Activated CD8-positive, alpha-beta T cell treated with anti-CD3 and anti-CD28 coated beads, Interleukin-2, amount 10 ng/mL, durations not matched to agents 7 days and 5 days (primary cell): ENCODE data around the gene C2CD3. TPM values are rescaled to one million over a fixed set of nuclear protein-coding genes. Genes with fewer than 3 reads are reported as not detected.

Source experiments
- ATAC-seq: fragments of 150-1000 bp; cut with Tn5 transposase; one replicate; pipeline ENCODE4 v1.10.0; 2021; ENCODE audit warnings: moderate library complexity
- CTCF ChIA-PET: fragments of 350-600 bp; sonication (Branson Sonifier 250); formaldehyde crosslinking; loops from one replicate; lab custom pipeline; 2021; ENCODE audit warnings: antibody characterized with exemption; lab: Charles Lee
- POLR2A ChIA-PET: fragments of 350-600 bp; sonication (Branson Sonifier 250); formaldehyde crosslinking; loops from one replicate; lab custom pipeline; 2021; ENCODE audit warnings: antibody characterized with exemption; lab: Charles Lee
- DNase-seq: peaks from one replicate; pipeline ENCODE4 v3.0.0-alpha.2; 2020
- H3K27ac Mint-ChIP-seq: one replicate; pipeline ENCODE4 v1.8.0; 2021; ENCODE audit warnings: mild to moderate bottlenecking, mixed read lengths
- H3K27me3 Mint-ChIP-seq: one replicate; pipeline ENCODE4 v1.8.0; 2021; ENCODE audit warnings: low read depth, mixed read lengths
- H3K36me3 Mint-ChIP-seq: one replicate; pipeline ENCODE4 v1.8.0; 2021; ENCODE audit warnings: low read depth, mixed read lengths
- H3K4me1 Mint-ChIP-seq: one replicate; pipeline ENCODE4 v1.8.0; 2021; ENCODE audit warnings: low read depth, mixed read lengths
- H3K4me3 Mint-ChIP-seq: one replicate; pipeline ENCODE4 v1.8.0; 2021; ENCODE audit warnings: mild to moderate bottlenecking, mixed read lengths
- H3K9me3 Mint-ChIP-seq: one replicate; pipeline ENCODE4 v1.8.0; 2022; ENCODE audit warnings: mixed read lengths; ENCODE audit not compliant: insufficient read depth
- total RNA-seq, 2 experiments: library from RNA; stranded (reverse); gene quantifications; one replicate each; pipeline ENCODE4 v1.2.3, GENCODE V29; 2021

Gene C2CD3
- total RNA-seq, 2 experiments from 2014 or later: 36.0 to 44.2 TPM

DNA sequence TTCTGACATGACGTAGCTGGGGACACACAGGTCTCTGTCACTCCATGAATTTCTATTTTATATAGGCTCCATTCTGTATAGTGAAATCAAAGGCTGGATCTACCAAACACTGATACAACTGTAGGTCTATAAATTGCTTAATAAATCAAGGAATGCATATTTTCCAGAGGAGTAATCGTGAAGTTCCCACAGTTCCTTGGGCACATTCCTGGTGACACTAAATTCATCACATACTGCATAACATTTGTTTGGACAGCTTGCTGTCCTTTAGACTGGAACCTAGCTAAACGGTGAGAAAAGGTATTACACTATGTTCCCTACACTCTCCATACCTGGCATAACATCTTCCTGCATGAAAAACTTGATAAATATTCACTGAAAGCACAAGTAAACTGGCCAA is 120.3 kb downstream of the C2CD3 start:
- Mint-ChIP-seq H3K4me1 (no peaks in the 10 kb centered on the region), H3K36me3 (peaks cover 19% of the 10 kb centered on the region), H3K9me3 (no peaks in the 10 kb centered on the region), H3K4me3 (no peak overlapping the region), H3K27ac (no peak overlapping the region), H3K27me3 (no peaks in the 10 kb centered on the region)
- CTCF ChIA-PET: no interaction called here
- ATAC-seq (no peak), DNase-seq (no peak)
- POLR2A ChIA-PET: no interaction called here

GRCh38 chr11:74048993-74049392 is 121.8 kb downstream of the C2CD3 start:
- Mint-ChIP-seq H3K4me3 (no peak overlapping the region), H3K27me3 (no peaks in the 10 kb centered on the region), H3K4me1 (no peaks in the 10 kb centered on the region), H3K27ac (no peak overlapping the region), H3K36me3 (peaks cover 19% of the 10 kb centered on the region), H3K9me3 (no peaks in the 10 kb centered on the region)
- no peak for DNase-seq
- ATAC-seq: no peak
- CTCF ChIA-PET: no interaction called here
- POLR2A ChIA-PET: no interaction called here

- ATAC-seq (no peak), DNase-seq (no peak)
- POLR2A ChIA-PET: no interaction called here
- Mint-ChIP-seq H3K27ac (no peak overlapping the region), H3K27me3 (no peaks in the 10 kb centered on the region), H3K36me3 (peaks cover 35% of the 10 kb centered on the region), H3K4me1 (peaks cover 10% of the 10 kb centered on the region), H3K9me3 (no peaks in the 10 kb centered on the region), H3K4me3 (no peak overlapping the region)
- CTCF ChIA-PET: interaction anchor here (0.7 kb wide), 1 partner anchor 81 kb away, joined by 4 read pairs; no protein-coding TSS in a partner anchor
These were observed 126.3 kb downstream of the C2CD3 start for GRCh38 chr11:74044538-74044937.

DNA sequence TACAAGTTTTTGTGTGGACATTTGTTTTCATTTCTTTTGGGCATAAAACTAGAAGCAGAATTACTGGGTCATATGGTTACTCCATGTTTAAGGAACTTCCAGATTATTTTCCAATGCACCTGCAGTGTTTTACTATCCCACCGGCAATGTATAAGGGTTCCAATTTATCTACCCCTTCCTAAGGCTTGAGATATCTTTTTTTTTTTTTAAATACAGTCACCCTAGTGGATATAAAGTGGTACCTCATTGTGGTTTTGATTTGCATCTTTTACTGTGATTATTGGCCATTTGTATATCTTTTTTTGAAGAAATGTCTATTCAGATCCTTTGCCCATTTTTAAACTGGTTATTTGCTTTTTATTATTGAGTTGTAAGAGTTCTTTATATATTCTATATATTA is 127.4 kb downstream of the C2CD3 start:
- CTCF ChIA-PET: no interaction called here

GRCh38 chr11:74037309-74037708 is 133.5 kb downstream of the C2CD3 start:
- DNase-seq (no peak), ATAC-seq (no peak)
- no peak overlapping the region for H3K4me3 Mint-ChIP-seq
- peaks cover 9% of the 10 kb centered on the region for H3K4me1 Mint-ChIP-seq
- H3K27me3 Mint-ChIP-seq: no peaks in the 10 kb centered on the region
- no peak overlapping the region for H3K27ac Mint-ChIP-seq
- H3K36me3 Mint-ChIP-seq: peaks cover 31% of the 10 kb centered on the region
- no peaks in the 10 kb centered on the region for H3K9me3 Mint-ChIP-seq
- POLR2A ChIA-PET: no interaction called here
- CTCF ChIA-PET: no interaction called here

More for the DNA sequence above, 127.4 kb downstream of the C2CD3 start:
- Mint-ChIP-seq H3K27ac (no peak overlapping the region), H3K36me3 (peaks cover 38% of the 10 kb centered on the region), H3K27me3 (no peaks in the 10 kb centered on the region), H3K4me1 (peaks cover 10% of the 10 kb centered on the region), H3K4me3 (no peak overlapping the region), H3K9me3 (no peaks in the 10 kb centered on the region)
- no peak for DNase-seq
- POLR2A ChIA-PET: no interaction called here
- ATAC-seq: no peak

- POLR2A ChIA-PET: no interaction called here
- no peak for ATAC-seq
- CTCF ChIA-PET: no interaction called here
- H3K27ac Mint-ChIP-seq: no peak overlapping the region
- H3K4me3 Mint-ChIP-seq: no peak overlapping the region
- peaks cover 14% of the 10 kb centered on the region for H3K4me1 Mint-ChIP-seq
- H3K9me3 Mint-ChIP-seq: no peaks in the 10 kb centered on the region
- no peaks in the 10 kb centered on the region for H3K27me3 Mint-ChIP-seq
- DNase-seq: no peak
- peaks cover 22% of the 10 kb centered on the region for H3K36me3 Mint-ChIP-seq
These were observed 135.5 kb downstream of the C2CD3 start for GRCh38 chr11:74035264-74035663.

DNA sequence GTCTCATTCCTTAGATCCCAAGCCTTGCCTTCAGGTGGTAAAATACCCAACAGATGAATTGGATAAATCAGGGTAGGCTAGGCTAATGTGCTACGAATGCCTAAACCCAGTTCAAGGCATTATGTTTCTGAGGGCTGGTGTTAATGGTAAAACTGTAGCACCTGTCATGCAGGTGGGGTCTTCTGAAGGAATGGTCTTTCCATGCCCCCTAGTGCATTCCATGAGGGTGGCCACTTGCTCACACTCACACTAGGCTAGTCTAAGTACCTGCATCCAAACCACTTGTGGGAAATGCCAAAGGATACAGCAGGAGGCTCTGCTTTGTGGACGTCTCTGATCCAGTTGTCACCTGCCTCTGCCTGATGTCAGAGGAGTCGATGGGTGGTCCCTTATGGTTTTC is 137.8 kb downstream of the C2CD3 start:
- Mint-ChIP-seq H3K4me1 (peaks cover 20% of the 10 kb centered on the region), H3K36me3 (peaks cover 21% of the 10 kb centered on the region), H3K9me3 (no peaks in the 10 kb centered on the region), H3K27me3 (no peaks in the 10 kb centered on the region), H3K4me3 (no peak overlapping the region), H3K27ac (no peak overlapping the region)
- CTCF ChIA-PET: interaction anchor here (0.9 to 2.8 kb wide), 5 partner anchors 10 to 69 kb away, joined by 3 to 13 read pairs (median 3); no protein-coding TSS in a partner anchor
- DNase-seq (no peak), ATAC-seq (no peak)
- POLR2A ChIA-PET: interaction anchor here (1.0 to 1.4 kb wide), 3 partner anchors 28 to 53 kb away, joined by 3 to 6 read pairs (median 4); partner anchors contain the start of gene UCP2

DNA sequence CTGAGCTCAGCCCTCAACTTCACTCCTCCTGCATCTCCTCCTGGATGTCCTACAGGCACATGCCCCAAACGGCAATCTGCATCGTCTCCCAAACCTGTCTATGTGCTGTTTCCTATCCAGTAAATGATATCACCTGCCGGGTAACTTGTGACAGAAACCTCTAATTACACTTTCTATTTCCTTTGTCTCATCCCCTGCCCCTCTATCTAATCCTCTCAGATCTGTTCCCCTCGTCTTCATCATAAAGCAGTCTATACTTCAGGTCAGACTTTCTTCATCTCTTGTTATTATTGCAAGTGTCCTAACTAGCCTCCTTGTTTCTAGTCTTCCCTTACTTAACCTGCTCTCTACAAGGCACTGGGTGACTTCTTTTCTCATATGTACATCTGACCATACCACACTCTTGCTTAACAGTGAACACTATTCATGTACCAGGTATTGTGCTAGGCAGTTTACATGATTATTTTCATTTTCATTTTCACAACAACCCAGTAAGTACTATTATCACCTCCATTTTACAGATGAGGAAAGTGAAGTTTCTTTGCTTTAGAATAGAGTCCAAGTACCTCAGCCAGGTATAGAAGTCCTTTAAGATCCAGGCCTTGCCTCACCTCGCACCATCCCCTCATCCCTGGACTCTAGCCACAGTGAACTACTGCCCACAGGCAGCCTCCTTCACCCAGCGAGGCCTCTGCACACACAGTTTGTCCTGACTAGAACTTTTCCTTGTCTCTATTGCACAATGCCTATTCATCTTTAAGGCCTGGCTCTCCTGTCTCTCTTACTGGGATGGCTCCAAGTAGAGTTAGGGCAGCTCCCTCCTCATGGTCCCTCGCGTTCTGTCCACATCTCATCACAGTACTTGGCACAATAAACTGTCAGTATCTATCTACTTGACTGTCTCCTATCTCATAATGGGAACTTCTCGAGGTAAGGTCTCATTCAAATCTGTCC is 139.8 kb downstream of the C2CD3 start:
- H3K9me3 Mint-ChIP-seq: no peaks in the 10 kb centered on the region
- ChIA-PET POLR2A (interaction anchor here (0.6 to 1.4 kb wide), 5 partner anchors 17 to 67 kb away, joined by 3 to 6 read pairs (median 4); partner anchors contain the start of gene UCP2), CTCF (interaction anchor here (1.0 kb wide), 1 partner anchor 10 kb away, joined by 5 read pairs; no protein-coding TSS in a partner anchor)
- H3K4me1 Mint-ChIP-seq: peaks cover 23% of the 10 kb centered on the region
- H3K27ac Mint-ChIP-seq: peak overlapping the region; percentile 71
- H3K36me3 Mint-ChIP-seq: peaks cover 22% of the 10 kb centered on the region
- no peaks in the 10 kb centered on the region for H3K27me3 Mint-ChIP-seq
- ATAC-seq: peak; percentile 64
- DNase-seq: no peak
- H3K4me3 Mint-ChIP-seq: peak overlapping the region; percentile 6

- CTCF ChIA-PET: interaction anchor here (1.5 to 1.9 kb wide), 2 partner anchors 10 to 39 kb away, joined by 3 to 5 read pairs; no protein-coding TSS in a partner anchor
- no peaks in the 10 kb centered on the region for H3K27me3 Mint-ChIP-seq
- H3K4me3 Mint-ChIP-seq: no peak overlapping the region
- peak overlapping the region; percentile 50 for H3K27ac Mint-ChIP-seq
- peaks cover 30% of the 10 kb centered on the region for H3K36me3 Mint-ChIP-seq
- ATAC-seq (no peak), DNase-seq (no peak)
- no peaks in the 10 kb centered on the region for H3K9me3 Mint-ChIP-seq
- H3K4me1 Mint-ChIP-seq: peaks cover 32% of the 10 kb centered on the region
- POLR2A ChIA-PET: no interaction called here
These were observed 145.2 kb downstream of the C2CD3 start for GRCh38 chr11:74025467-74026166.

GRCh38 chr11:74024261-74025029 is 146.4 kb downstream of the C2CD3 start:
- no peak for ATAC-seq
- H3K9me3 Mint-ChIP-seq: no peaks in the 10 kb centered on the region
- DNase-seq: no peak

DNA sequence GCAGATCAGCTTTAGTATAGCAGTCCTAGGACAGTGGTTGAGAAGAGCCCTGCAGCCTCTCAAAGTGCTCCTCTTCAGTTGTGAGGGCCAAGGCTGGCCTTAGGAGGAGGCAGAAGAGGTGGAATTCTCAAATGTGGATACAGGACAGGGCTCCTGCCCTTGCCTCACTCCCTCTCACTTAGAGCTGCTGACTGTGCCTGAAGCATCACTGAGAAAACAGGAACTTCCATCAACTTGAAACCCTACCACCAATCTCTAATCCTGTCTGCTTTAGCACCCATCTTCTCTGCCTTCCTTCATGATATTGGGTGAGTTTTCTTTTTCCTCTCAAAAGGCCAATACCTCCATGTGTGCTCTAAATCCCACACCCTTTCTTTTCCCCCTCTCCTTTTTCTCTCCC is 147.5 kb downstream of the C2CD3 start:
- peaks cover 29% of the 10 kb centered on the region for H3K4me1 Mint-ChIP-seq
- CTCF ChIA-PET: interaction anchor here (1.3 kb wide), 1 partner anchor 10 kb away, joined by 3 read pairs; no protein-coding TSS in a partner anchor

More at GRCh38 chr11:74024261-74025029, 146.4 kb downstream of the C2CD3 start:
- no peak overlapping the region for H3K4me3 Mint-ChIP-seq
- H3K36me3 Mint-ChIP-seq: peaks cover 30% of the 10 kb centered on the region
- no peak overlapping the region for H3K27ac Mint-ChIP-seq
- peaks cover 24% of the 10 kb centered on the region for H3K4me1 Mint-ChIP-seq
- POLR2A ChIA-PET: no interaction called here
- no peaks in the 10 kb centered on the region for H3K27me3 Mint-ChIP-seq
- CTCF ChIA-PET: no interaction called here

More for the DNA sequence above, 147.5 kb downstream of the C2CD3 start:
- Mint-ChIP-seq H3K27ac (peak overlapping the region; percentile 23), H3K27me3 (no peaks in the 10 kb centered on the region), H3K36me3 (peaks cover 27% of the 10 kb centered on the region), H3K4me3 (no peak overlapping the region), H3K9me3 (no peaks in the 10 kb centered on the region)
- no peak for DNase-seq
- POLR2A ChIA-PET: no interaction called here
- ATAC-seq: no peak
